GM10847 (cell line): ENCODE data around the gene ZNF816.

Experiments
- POLR2A ChIP-seq: IDR thresholded peaks from 2 replicates; pipeline ENCODE4 v1.6.1; 2011; ENCODE audit not compliant: insufficient read length; ENCODE audit errors: extremely low read depth

The ZNF816 gene

DNA sequence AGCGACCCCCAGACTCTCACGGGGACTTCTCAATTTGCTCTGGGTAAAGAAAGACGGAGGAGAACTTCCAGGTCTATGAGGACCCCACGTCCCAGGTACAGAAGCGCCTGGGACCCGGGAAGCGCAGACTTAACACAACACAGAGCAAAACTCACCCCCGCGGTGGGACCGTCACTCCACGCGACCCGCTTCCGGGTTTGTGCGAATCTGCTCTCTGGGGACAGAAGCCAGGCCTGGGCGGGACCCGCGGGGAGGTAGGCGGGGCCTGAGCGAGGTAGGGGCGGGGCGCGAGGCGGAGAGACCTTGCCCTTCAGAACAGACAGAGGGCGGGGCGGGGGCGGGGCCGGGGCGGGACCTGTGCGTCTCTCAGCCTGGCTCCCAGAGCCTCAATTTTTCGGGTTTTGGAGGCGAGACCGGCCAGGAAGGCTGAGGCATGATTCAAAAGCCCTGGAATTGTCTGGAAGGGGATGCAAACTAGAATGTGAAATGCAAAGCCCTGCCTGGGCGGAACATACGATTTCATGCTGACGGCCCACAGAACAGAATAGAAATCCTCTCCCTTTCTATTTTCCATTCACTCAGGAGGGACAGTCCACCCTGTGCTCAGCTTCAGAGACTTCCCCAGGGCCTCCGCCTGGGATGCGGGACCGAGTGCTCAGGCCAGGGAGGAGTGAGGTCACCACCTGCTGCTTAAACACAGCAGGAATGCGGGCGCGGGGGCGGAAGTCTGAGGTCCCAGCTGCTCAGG, 20.1 kb downstream of the ZNF816 start:
- peak; percentile 82 for TF ChIP-seq POLR2A

DNA sequence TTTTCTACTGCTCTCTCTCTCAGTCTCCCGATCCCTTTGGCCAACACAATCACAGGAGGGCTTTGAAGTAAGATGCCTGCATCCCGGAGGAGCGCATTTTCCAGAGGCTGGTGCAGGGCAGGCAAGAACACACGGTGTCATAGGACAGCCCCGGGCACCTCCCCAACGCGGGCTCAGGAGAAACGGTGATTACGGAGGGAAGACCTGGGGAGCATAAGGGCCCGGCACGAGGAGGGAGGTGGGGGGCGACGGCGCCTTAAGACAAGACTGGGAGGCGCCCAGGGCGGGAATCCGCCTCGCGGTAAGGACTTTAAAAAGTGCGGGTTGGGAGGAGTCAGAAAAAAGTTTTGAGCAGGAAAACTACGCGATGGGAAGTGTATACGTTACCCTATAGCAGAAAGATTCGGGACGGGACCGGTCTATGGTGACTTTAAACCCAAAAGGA, 20.7 kb downstream of the ZNF816 start:
- TF ChIP-seq POLR2A: no peak

DNA sequence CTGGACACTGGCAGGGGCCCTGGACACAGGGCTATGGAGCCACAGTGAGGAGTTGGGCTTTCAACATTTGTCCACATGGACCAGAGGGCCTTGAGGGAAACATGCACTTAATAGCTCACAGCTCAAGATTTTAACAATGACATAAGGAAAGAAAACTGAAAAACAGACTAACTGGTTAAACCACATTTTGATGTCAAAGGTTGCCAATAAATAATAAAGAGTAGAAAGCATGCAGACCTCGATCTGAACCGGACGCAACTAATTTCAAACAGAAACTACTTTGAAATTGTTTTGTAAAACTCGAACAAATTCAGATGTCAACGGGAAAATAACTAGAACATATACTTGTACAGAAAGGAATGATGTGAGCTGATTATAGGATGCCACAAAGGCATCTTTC, 23.9 kb downstream of the ZNF816 start:
- TF ChIP-seq POLR2A: no peak

DNA sequence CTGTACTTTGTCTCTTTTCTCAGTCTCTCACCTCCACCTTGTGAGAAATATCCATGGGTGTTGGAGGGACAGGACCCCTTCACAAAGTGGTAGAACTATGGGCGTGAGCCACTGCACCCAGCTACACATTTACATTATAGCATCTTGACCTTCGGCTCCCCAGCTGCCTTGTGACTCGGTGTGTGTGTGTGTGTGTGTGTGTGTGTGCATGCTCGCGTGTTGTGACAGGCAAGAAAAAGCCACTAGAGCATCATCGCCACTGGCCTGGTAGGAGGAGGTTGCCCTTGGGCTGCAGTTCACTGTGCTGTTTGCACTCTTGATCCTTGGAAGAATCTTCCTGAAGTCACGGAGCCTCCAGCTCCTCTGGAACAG, 25.7 kb downstream of the ZNF816 start:
- TF ChIP-seq POLR2A: no peak

GRCh38 chr19:52936151-52936953, 26.3 kb downstream of the ZNF816 start:
- no peak for TF ChIP-seq POLR2A

DNA sequence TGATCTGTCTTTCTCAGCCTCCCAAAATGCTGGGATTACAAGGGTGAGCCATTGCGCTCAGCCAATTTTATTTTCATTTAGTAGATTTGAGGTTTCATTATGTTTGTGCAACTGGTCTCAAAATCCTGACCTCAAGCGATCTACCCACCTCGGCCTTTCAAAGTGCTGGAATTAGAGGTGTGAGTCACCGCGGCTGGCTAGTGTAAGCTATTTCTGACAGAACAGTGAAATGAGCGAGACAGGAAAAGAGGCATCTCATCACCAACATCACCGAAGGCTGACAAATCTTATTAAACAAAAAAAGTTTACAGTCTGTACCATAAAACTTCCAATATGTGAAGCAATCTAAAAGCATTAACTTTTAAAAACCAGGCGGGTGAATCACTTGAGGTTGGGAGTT, 27.2 kb downstream of the ZNF816 start:
- TF ChIP-seq POLR2A: no peak

DNA sequence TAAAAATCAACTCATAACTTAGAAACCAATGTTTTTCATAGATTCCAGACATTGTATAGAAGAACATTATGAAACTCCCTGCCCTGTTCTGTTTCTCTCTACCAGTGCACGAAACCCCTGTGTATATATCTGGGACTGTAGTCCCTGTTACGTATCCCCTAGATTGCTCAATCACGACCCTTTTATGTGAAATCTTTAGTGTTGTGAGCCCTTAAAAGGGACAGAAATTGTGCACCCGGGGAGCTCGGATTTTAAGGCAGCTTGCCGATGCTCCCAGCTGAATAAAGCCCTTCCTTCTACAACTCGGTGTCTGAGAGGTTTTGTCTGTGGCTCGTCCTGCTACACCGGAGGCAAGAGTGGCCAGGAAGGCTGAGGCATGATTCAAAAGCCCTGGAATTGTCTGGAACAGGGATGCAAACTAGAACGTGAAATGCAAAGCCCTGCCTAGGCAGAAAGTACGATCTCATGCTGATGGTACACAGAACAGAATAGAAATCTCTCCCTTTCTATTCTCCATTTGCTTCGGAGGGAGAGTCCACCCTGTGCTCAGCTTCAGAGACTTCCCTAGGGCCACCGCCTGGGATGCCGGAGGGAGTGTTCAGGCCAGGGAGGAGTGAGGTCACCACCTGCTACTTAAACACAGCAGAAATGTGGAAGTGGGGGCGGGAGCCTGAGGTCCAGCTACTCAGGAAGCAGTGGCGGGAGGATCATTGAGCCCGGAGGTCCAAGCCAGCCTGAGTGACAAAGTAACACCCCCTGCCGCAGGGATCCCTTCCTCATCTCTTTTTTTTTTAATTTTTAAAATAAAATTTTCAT, 38.7 kb downstream of the ZNF816 start:
- TF ChIP-seq POLR2A: no peak

GRCh38 chr19:52922841-52923777, 39.6 kb downstream of the ZNF816 start, which contains the start of gene ZNF888:
Gene ZNF888, minus strand, starts transcription at chr19:52923428. Its CDS starts 5,555 bp downstream, at chr19:52917873.
- peak; percentile 64 for TF ChIP-seq POLR2A

GRCh38 chr19:52917531-52917930, 45.1 kb downstream of the ZNF816 start:
- no peak for TF ChIP-seq POLR2A

DNA sequence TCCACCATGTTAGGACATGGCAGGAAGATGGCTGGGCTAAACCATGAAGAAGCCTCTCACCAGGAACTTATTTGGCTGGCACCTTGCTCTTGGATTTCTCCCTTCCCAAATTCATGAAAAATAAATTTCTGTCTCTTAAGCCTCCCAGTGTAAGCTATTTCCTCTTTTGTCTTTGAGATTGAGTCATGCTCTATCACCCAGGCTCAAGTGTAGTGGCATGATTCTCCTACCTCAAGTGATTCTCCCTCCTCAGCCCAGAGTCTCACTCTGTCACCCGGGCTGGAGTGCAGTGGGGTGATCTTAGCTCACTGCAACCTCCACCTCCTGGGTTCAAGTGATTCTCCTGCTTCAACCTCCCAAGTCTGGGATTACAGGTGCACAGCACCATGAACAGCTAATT, 52.0 kb downstream of the ZNF816 start:
- no peak for TF ChIP-seq POLR2A

GRCh38 chr19:52901842-52902241, 60.8 kb downstream of the ZNF816 start:
- no peak for TF ChIP-seq POLR2A
